Kidney glomerular epithelial cell (primary cell): ENCODE data around the gene MIEF2.
A peak's percentile ranks its signal among the peaks of the same experiment; 100 is the strongest.

Source experiments
- DNase-seq: peaks from one replicate; lab custom pipeline; 2025; lab: John Stamatoyannopoulos, UW

The MIEF2 gene

DNA sequence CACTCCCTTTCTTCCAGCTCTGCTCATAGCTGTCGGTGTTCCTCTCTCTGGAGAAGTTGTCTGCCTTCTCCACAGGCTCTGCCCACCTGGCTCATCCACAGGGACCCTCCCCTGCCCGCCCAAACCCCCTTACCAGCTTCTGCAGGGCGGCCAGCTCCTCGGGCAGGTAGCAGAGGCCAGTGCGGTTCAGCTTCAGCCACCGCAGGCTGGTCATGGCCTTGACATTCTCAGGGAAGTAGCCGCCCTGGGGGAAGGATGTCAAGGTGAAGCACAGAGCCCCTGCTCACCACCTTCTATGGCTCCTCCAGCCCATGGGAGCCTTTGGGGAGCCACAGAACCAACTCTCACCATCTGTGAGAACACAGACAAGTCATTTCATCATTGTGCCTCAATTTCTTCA lies 3.7 kb upstream of the MIEF2 start:
- no peak for DNase-seq

DNA sequence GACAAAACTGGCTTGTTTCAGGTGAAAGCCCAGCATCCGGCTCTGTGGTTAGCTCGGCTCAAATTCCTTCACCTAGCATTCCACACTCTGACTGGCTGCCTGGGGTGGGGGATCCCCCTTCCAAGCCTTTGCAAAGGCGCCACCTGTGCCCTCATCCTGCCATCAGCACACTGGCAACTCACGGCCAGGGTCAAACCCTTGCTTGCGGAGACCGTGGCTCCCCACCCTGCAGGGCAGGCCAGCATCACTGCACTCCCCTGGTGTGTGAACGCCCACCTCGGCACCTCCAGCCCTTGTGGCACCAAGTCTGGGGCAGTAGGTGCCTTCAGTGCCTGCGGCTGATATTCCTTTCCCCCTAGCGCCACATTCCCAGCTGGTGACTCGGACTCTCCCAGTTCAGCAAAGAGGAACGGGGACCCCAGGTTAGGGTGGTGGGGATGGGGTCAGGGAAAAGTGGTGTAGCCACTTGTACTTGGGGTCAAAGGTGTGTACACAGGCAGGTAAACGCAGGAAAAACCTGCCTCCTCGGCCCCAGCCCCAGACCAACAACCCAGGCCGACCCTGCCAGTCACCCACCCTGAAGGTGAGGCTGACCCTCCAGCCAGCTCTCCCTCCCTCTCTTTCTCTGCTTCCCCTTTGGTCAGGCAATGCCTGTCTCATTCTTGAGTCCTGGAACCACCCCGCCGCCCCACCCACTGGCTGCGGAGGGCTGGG lies 3.0 kb upstream of the MIEF2 start:
- DNase-seq, result peak; percentile 76

GRCh38 chr17:18257982-18258355 lies 2.5 kb upstream of the MIEF2 start:
- DNase-seq, result peak; percentile 70

DNA sequence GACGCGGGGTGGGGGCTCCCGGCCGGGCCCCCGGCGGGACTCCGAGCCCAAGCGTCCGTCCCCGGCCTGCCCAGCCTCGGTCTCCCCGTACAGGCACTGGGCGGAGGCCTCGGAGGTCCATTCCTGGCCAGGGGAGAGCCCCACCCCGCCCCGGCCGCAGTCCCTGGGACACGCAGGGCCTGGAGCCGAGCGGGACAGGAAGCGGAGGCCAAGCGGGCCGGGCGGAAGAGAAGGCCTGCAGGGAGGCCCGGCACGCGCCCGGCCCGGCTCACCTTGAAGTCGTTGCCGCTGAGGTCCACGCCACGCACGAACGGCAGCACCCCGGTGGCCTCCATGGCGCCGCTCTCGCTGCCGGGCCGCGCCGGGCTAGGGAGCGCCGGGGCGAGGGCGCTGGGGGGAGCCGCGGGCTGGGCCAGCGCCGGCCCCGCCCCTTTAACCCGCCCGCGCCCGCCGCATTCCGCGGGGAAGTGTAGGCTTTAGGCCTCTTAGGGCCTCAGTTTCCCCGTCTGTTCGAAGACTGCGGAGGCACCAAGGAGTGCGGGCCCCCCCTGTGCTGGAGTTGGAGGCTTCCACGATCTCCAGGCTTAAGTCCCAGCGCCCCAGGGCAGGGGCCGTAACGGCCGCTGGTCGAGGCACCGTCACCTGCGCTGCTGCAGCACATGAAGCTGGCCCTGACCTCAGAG lies 2.0 kb upstream of the MIEF2 start, which contains the start of gene FLII:
FLII (minus strand) TSS at position 383 of the 683 bp plus-strand sequence; CDS start at position 335, 48 bp downstream.
- DNase-seq, result peak; percentile 38

DNA sequence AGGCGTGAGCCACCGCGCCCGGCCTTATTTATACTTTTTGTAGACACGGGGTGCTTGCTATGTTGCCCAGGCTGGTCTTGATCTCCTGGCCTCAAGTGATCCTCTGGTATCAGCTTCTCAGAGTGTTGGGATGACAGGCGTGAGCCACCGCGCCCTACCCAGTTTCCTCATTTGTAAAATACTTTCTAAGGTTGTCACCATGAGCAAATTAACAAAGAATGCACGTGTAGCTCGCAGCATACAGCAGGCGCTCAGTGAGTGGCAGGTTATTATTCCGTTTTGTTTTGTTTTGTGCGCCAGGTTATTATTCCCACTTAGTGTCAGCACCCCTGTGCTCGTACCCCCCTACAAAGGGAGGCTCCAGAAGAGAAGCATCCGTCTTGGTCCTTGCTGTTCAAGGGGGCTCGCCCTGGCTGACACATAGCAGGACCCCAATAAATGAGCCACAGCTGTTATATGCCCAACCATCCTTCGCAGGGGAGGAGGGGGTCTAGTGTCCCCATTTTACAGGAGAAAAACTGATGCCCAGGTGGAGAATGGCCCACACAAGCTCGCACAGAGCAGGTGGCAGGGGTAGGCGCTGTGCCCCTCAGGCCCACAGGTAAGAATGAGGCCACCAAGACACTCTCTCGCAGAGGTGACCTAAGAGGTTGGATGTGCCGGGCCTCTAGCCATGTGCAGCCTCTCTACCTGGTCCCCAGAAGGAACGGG lies 686 bp upstream of the MIEF2 start:
- no peak for DNase-seq

- DNase-seq, result peak; percentile 69
Measured at GRCh38 chr17:18261146-18261515, 669 bp downstream of the MIEF2 start.

GRCh38 chr17:18261659-18262058 lies 1.2 kb downstream of the MIEF2 start:
- no peak for DNase-seq

- DNase-seq, result no peak
Measured at GRCh38 chr17:18262111-18262510, 1.6 kb downstream of the MIEF2 start.

DNA sequence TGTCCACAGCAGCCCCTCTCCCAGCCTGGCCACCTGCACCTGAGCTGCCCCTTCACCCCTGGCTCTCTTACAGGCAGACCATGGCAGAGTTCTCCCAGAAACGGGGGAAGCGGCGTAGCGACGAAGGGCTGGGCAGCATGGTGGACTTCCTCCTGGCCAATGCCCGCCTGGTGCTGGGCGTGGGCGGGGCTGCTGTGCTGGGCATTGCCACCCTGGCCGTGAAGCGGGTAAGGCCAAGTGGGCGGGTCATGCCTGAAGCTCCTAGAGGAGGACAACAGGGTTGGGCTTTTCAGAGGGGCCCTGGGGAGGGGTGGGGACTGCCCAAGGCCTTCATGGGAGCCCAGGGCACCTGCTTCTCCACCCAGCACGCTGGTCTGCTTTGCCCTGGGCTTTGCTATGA lies 2.2 kb downstream of the MIEF2 start:
- no peak for DNase-seq

DNA sequence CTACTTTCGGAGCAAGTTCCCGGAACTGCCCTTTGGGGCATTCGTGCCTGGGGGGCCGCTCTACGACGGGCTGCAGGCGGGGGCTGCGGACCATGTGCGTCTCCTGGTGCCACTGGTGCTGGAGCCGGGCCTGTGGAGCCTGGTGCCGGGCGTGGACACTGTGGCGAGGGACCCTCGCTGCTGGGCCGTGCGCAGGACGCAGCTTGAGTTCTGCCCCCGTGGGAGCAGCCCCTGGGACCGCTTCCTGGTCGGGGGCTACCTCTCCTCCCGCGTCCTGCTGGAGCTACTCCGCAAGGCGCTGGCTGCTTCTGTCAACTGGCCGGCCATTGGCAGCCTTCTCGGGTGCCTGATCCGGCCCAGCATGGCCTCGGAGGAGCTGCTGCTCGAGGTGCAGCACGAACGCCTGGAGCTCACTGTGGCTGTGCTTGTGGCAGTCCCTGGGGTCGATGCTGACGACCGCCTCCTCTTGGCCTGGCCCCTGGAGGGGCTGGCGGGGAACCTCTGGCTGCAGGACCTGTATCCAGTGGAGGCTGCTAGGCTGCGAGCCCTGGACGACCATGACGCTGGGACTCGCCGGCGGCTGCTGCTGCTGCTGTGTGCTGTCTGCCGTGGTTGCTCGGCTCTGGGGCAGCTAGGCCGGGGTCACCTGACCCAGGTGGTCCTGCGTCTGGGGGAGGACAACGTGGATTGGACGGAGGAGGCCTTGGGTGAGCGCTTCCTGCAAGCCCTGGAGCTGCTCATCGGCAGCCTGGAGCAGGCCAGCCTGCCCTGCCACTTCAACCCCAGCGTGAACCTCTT lies 3.6 kb downstream of the MIEF2 start:
- DNase-seq, result no peak

DNA sequence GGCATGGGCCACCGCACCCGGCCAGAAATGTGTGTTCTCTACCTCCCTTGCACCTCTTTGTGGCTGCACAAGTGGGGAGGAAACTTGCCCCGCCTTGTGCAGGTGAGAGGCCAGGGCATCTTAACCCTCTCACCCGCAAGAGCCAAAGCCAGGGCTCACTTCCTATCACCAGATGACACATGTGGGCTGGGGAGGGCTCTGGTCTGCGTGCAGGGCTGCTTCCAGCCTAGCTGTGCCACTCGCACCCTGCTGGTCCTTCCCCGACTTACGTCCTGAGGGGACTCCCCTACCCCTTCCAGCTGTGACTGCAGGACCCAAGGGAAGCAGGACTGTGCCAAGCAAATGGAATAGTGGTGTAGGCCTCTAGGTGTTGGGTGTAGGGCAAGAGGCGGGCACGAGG lies 6.9 kb downstream of the MIEF2 start:
- no peak for DNase-seq

GRCh38 chr17:18267927-18268711 lies 7.7 kb downstream of the MIEF2 start:
- peak; percentile 40 for DNase-seq

- DNase-seq, result no peak
Measured at GRCh38 chr17:18270046-18270931, 9.8 kb downstream of the MIEF2 start.

GRCh38 chr17:18277076-18277475 lies 16.6 kb downstream of the MIEF2 start:
- DNase-seq, result no peak

- DNase-seq, result no peak
Measured at GRCh38 chr17:18278867-18279266, 18.4 kb downstream of the MIEF2 start.

GRCh38 chr17:18280249-18280648 lies 19.8 kb downstream of the MIEF2 start:
- no peak for DNase-seq

DNA sequence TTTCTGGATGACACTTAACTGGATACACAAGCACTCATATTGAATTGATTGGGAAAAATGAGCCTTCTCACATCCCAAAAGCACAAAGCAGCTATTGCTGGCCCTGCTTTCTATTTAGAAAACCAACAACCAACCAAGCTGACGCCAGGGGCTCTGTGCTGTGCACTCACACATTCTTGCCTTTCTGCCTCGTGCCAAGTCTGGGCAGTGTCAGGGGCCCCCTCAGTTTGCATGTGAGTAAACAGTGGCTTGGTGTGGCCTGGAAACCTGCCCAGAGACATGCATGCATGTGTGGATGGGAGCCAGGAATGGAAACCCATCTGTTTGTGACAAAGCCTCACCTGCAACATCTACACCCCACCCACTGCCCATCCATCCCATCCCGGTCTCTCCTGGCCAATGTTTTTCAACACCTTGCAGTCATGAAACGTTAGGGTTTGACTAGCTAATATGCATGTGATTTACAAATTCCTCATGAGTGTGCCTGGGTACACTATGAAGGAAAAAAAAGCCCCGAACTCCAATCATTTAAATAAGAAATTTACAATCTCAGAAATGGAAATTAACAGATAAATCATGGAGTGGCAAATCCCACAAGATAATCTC lies 20.4 kb downstream of the MIEF2 start:
- DNase-seq, result no peak

DNA sequence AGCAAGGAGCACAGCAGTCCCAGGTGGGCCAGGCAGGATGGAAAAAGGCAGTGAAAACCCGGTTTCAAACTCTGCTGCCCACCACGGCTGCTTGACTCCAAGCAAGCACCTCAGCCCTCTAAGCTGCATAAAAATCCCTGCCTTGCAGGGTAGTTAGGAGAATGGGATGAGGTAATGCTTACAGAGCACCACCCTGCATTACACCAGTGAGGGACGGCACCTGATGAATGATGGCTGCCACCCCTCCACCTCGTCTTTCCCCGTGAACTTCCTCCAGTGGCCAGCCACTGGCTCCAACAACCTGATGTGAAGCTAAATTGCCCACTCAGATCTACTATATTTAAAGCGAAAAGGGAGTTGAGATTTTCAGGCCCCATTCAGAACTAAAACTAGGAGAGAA lies 21.3 kb downstream of the MIEF2 start:
- DNase-seq, result no peak

DNA sequence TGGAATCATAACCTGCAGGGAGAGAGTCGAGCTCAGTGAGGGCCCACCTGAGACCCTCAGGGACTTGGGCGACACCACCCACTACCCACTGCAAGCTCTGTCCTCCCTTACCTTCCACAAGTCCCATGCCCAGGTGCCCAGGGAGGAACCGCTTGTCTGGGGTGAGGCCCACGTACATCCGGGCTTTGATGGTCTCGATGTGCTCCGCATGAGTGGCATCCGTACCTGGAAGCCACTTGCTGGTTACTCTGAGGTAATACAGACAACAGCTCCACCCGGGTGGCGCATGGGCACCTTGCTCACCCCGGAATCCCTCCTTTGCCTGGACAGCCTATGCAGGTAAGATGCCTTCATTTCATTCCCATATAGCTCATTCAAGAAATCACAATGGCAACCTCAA lies 24.8 kb downstream of the MIEF2 start:
- DNase-seq, result no peak
